ENCODE results near the gene ZMIZ1.

- no peak for TF ChIP-seq CTCF (IDR thresholded peaks at IDR 0.05 in 4 of 5, conservative IDR thresholded peaks at IDR 0.05 in 1 of 5)
- no peak for TF ChIP-seq POLR2A (IDR thresholded peaks at IDR 0.05)
Observed at GRCh38 chr10:79090134-79090803, 21.5 kb downstream of the ZMIZ1 start.

All from gastrocnemius medialis (tissue), 4 donors.